DOHH2 (cell line): ENCODE data around the gene PLEKHG4.

ENCODE experiments used
- H3F3A ChIP-seq: fragments of 200-600 bp; sonication (generic), shearing (Covaris generic); 2 replicates; pipeline ENCODE4 v1.6.0; 2016; ENCODE audit warnings: antibody characterized with exemption, mild to moderate bottlenecking; ENCODE audit not compliant: control insufficient read depth, insufficient read depth
- H3K27ac ChIP-seq: fragments of 200-600 bp; sonication (generic); 2 replicates; pipeline ENCODE4 v1.5.1; 2014; ENCODE audit warnings: low read depth, mild to moderate bottlenecking, low read length, moderate library complexity
- H3K27me3 ChIP-seq: fragments of 200-600 bp; sonication (generic); 2 replicates; pipeline ENCODE4 v1.6.1; 2014; ENCODE audit warnings: mild to moderate bottlenecking, low read length, mixed read lengths; ENCODE audit not compliant: control insufficient read depth
- H3K36me3 ChIP-seq: fragments of 200-600 bp; sonication (generic); 2 replicates; pipeline ENCODE4 v1.6.1; 2014; ENCODE audit warnings: mild to moderate bottlenecking, low read length, moderate library complexity, mixed read lengths; ENCODE audit not compliant: control insufficient read depth
- H3K4me1 ChIP-seq: fragments of 200-600 bp; sonication (generic); 2 replicates; pipeline ENCODE4 v1.6.1; 2014; ENCODE audit warnings: mild to moderate bottlenecking, low read length, mixed read lengths; ENCODE audit not compliant: control insufficient read depth
- H3K4me2 ChIP-seq: fragments of 200-600 bp; sonication (generic); 2 replicates; pipeline ENCODE4 v1.6.0; 2014; ENCODE audit warnings: mild to moderate bottlenecking, low read length, moderate library complexity
- H3K4me3 ChIP-seq: fragments of 200-600 bp; sonication (generic); 2 replicates; pipeline ENCODE4 v1.5.1; 2014; ENCODE audit warnings: mild to moderate bottlenecking, low read length, mixed read lengths
- H3K79me2 ChIP-seq: fragments of 200-600 bp; sonication (generic); 2 replicates; pipeline ENCODE4 v1.6.1; 2014; ENCODE audit warnings: mild to moderate bottlenecking, low read length, mixed read lengths; ENCODE audit not compliant: control insufficient read depth
- H3K9me2 ChIP-seq: fragments of 200-600 bp; sonication (generic); replicated peaks from 2 replicates; pipeline ENCODE4 v1.6.1; 2014; ENCODE audit warnings: mild to moderate bottlenecking, low read length, mixed read lengths; ENCODE audit not compliant: control insufficient read depth
- H3K9me3 ChIP-seq: fragments of 200-600 bp; sonication (generic); 2 replicates; pipeline ENCODE4 v1.6.1; 2014; ENCODE audit warnings: antibody characterized with exemption, low read length, mixed read lengths; ENCODE audit not compliant: control insufficient read depth, insufficient read depth
- H4K20me1 ChIP-seq: fragments of 200-600 bp; sonication (generic); 2 replicates; pipeline ENCODE4 v1.6.0; 2014; ENCODE audit warnings: low read depth, mild to moderate bottlenecking, antibody characterized with exemption, low read length, moderate library complexity; ENCODE audit not compliant: control insufficient read depth, insufficient read depth
- CTCF ChIP-seq: fragments of 200-600 bp; sonication (generic); IDR thresholded peaks from one replicate; pipeline ENCODE4 v1.5.1; 2014; ENCODE audit warnings: antibody characterized with exemption, mild to moderate bottlenecking, low read depth, low read length; ENCODE audit not compliant: poor library complexity, severe bottlenecking
- EZH2phosphoT487 ChIP-seq: fragments of 200-600 bp; sonication (generic); IDR thresholded peaks from 2 replicates; pipeline ENCODE4 v1.6.1; 2017; ENCODE audit warnings: borderline replicate concordance, mild to moderate bottlenecking, antibody characterized with exemption, low read length, moderate library complexity, mixed read lengths

The PLEKHG4 gene

GRCh38 chr16:67294938-67295361 is 15.6 kb downstream of the PLEKHG4 start:
- Histone ChIP-seq H3F3A (no peaks in the 10 kb centered on the region), H3K36me3 (no peaks in the 10 kb centered on the region), H3K9me2 (no peaks in the 10 kb centered on the region), H3K4me3 (no peak overlapping the region), H3K27ac (no peak overlapping the region), H3K4me2 (no peak overlapping the region), H3K79me2 (no peaks in the 10 kb centered on the region), H3K9me3 (no peaks in the 10 kb centered on the region), H3K27me3 (peaks cover 22% of the 10 kb centered on the region; the same call in 1 of the 2 replicates), H4K20me1 (no peaks in the 10 kb centered on the region), H3K4me1 (no peaks in the 10 kb centered on the region)
- TF ChIP-seq EZH2phosphoT487, result no peak

- Histone ChIP-seq H3K9me2 (no peaks in the 10 kb centered on the region), H3K9me3 (no peaks in the 10 kb centered on the region), H3K36me3 (no peaks in the 10 kb centered on the region), H3K4me1 (no peaks in the 10 kb centered on the region), H3K27me3 (peaks cover 25% of the 10 kb centered on the region; the same call in 1 of the 2 replicates), H3F3A (no peaks in the 10 kb centered on the region), H3K4me3 (no peak overlapping the region), H3K27ac (no peak overlapping the region), H4K20me1 (no peaks in the 10 kb centered on the region), H3K79me2 (no peaks in the 10 kb centered on the region), H3K4me2 (no peak overlapping the region)
- TF ChIP-seq CTCF, result no peak
- TF ChIP-seq EZH2phosphoT487, result no peak
These were observed 17.1 kb downstream of the PLEKHG4 start for GRCh38 chr16:67296420-67296819.

GRCh38 chr16:67298277-67298676 is 18.9 kb downstream of the PLEKHG4 start:
- H4K20me1 ChIP-seq, result no peaks in the 10 kb centered on the region; the same call in 1 of the 2 replicates
- H3K4me1 ChIP-seq, result no peaks in the 10 kb centered on the region
- H3K79me2 ChIP-seq, result no peaks in the 10 kb centered on the region
- H3K9me2 ChIP-seq, result no peaks in the 10 kb centered on the region
- no peaks in the 10 kb centered on the region for H3F3A ChIP-seq
- H3K27me3 ChIP-seq, result peaks cover 36% of the 10 kb centered on the region
- H3K4me2 ChIP-seq, result no peak overlapping the region
- no peak overlapping the region for H3K27ac ChIP-seq
- TF ChIP-seq EZH2phosphoT487, result no peak
- TF ChIP-seq CTCF, result no peak
- no peaks in the 10 kb centered on the region for H3K9me3 ChIP-seq
- no peaks in the 10 kb centered on the region for H3K36me3 ChIP-seq
- H3K4me3 ChIP-seq, result no peak overlapping the region

- no peaks in the 10 kb centered on the region for H3K4me1 ChIP-seq
- TF ChIP-seq CTCF (no peak), EZH2phosphoT487 (no peak)
- H3K36me3 ChIP-seq, result no peaks in the 10 kb centered on the region
- H3K79me2 ChIP-seq, result no peaks in the 10 kb centered on the region
- no peaks in the 10 kb centered on the region for H3K9me2 ChIP-seq
- H3K27ac ChIP-seq, result no peak overlapping the region
- peaks cover 37% of the 10 kb centered on the region for H3K27me3 ChIP-seq
- H3K4me2 ChIP-seq, result no peak overlapping the region
- no peak overlapping the region for H3K4me3 ChIP-seq
- no peaks in the 10 kb centered on the region; the same call in 1 of the 2 replicates for H4K20me1 ChIP-seq
- H3F3A ChIP-seq, result no peaks in the 10 kb centered on the region
- no peaks in the 10 kb centered on the region for H3K9me3 ChIP-seq
These were observed 19.9 kb downstream of the PLEKHG4 start for GRCh38 chr16:67299269-67299668.
